Medulla oblongata (tissue), 1 donor: ENCODE results near the gene CLEC16A.

Experiments
- DNase-seq: peaks from one replicate; pipeline ENCODE4 v3.0.0-alpha.2; 2015; ENCODE audit errors: extremely low spot score

CLEC16A gene

DNA sequence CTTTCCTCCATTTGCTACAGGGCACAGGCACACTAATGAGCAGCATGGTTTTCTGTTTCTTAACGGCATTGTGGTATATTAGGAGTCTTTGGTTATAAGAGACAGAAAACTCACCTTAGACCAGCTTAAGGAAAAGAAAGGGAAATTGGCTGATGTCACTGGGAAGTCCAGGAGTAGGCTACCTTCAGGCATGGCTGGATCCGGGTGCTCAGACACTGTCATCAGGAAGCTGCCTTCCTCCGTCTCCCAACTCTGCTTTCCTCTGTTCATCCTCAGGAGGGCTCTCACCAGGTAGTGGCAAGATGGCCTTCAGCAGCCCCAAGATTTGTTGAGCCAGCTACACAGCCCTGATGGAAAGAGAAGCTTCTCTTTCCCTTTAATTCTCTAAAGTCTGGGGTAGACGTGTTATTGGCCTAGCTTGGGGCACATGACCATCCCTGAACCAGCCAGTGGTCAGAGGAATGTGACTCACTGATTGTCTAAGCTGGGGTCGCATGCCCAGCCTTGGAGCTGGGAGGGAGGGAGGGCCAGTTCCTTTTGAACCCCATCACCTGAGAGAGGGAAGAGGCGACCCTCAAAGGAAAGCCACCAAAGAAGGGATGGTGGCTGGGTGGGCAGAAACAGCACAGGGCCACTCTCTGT, 117.4 kb downstream of the CLEC16A start:
- DNase-seq: no peak

GRCh38 chr16:11063448-11064201, 119.3 kb downstream of the CLEC16A start:
- DNase-seq: no peak

DNA sequence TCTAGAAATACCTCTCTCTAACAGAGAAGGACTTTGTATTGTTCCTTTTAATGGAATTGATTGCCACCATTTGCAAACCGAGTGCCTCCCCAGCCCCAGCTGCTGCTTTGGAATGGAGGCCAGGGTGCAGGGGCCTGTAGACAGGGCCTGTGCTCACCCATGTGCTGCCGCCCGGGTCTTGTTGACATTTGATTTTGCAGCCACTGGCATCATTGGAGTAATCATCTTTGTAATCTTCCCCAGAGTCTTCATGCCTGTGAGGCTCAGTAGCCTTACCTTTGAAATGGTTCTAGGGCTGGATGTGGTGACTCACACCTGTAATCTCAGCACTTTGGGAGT, 119.8 kb downstream of the CLEC16A start:
- DNase-seq: no peak

DNA sequence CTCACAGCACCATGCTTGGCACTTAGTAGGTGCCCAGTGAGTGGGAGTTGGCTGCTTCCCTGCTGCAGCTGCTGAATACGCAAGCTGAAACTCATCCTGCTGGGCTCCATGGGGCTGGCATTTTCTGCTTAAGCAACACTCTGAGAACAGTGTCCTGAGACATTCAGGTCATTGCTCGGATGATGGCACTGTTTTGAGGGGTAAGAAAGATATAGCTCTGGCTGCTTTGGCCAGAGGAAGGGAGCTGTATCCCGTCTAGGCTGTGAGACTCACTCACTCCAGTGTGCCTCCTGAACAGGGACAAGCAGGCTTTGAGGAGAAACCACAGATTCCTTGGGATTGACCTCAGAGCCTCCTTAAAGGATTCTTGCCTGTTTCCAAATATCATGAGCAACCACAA, 120.5 kb downstream of the CLEC16A start:
- no peak for DNase-seq

- no peak for DNase-seq
These were observed 122.0 kb downstream of the CLEC16A start for GRCh38 chr16:11066261-11066870.

- no peak for DNase-seq
These were observed 122.9 kb downstream of the CLEC16A start for GRCh38 chr16:11067266-11067665.

DNA sequence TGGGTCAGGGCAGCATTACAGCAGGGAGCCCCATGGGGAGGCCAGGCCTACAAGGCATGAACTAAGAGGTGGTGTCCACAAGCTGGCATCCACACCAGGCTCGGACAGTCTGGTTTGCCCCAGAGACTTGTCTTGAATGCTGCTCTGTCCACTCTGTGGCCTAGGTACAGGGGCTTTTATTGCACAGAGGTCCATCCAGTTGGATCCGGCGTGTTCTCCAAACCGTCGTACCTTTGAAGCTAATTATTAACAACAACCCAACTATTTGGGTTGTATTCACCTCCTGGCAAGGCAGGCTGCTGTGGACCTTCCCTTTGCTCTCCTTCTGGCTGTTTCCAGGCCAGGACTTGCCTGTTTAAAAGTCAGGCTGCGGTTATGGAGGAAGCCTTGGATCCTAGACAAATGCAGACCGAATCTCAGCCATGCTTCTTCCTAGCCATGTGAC, 123.4 kb downstream of the CLEC16A start:
- no peak for DNase-seq

GRCh38 chr16:11071829-11072228, 127.5 kb downstream of the CLEC16A start:
- no peak for DNase-seq

DNA sequence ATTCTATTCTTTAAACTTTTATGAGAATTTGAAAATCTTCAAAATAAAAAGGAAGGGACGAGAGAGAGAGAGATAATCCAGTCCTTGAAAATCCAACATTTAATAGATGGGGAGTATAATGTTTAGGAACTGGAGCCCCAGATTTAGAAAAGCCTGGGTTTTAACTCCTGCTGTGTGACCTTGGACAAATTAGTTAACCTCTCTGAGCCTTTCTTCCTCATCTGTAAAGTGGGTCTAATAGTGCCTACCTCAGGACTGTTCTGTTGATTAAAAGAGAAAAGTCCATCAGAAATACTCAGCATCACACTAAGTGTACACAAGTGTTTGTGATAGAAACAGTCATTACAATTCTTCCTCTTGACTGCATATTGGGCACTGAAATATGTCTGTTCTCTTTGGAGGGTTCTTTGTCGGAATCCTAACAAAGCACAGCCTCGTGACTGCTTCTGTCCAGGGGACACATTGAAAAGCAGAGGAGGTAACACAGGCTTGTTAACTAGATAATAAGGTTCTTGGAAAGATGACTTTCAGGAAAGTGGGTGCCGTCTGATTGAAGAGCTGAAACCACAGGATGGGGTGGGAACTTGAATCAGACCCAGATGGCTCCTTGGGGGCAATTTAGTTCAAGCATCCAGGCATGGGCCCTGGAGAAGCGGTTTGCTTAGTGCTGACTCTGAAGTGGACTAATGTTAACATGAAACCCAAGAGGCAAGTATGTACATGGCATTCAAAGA, 128.2 kb downstream of the CLEC16A start:
- no peak for DNase-seq

DNA sequence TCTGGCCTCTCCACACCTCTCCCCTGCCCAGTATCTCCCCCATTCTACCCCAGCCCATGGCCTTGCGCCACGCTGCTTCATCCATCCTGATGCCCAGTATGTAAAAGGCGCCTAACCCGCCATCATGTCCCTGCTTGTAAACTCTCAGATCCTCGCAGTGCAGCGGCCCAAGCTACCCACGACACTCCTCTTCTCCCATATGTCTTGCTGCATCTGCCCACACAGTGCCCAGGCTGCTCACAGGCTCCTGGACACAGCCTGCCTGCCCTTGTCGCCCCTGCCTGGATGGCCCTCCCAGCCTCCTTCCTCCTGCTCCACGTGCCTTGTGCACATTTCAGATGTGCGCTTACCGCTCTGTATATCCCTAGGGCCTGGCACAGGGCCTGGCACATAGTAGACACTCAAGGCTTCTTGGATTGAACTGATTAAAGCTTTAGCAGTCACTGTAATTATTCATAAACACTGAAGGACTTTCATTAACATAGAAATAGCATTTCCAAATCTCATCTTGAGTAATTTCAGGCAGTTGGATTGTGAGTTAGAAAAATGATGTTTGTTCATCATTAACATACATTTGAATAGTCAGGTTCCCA, 129.1 kb downstream of the CLEC16A start:
- no peak for DNase-seq

DNA sequence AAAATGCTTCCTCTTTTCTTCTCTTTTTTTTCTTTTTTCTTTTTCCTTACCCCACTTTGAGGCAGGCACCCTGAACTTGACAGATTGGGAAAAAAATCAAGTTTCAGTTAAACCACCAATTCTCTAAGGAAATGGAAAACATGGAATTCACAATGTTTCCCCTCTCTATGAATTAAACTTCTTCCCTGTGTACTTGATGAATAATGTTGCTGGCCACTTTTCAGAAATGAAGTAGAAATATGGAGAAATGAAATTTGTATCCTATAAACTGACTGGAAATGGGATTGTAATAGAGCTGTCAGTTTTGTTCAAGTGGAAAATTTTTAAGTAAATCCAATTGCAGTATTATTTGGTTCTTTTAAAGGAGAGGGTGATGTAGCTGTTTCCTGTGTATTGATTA, 129.8 kb downstream of the CLEC16A start:
- DNase-seq: no peak

DNA sequence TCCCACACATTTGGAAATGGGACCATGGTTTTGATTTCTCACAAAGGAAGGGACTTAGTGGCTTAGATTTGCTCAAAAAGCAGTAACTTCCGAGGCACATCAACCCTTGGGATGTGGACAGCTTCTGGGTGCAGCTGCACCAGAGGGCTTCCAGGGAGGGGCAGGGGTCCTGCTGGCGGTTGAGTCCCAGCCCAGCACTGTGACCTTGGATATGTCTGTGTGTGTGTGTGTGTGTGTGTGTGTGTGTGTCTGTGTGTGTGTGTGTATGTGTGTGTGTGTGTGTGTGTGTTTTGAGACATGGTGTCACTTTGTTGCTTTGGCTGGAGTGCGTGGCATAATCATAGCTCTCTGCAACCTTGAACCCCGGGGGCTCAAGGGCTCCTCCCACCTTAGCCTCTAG, 130.8 kb downstream of the CLEC16A start:
- DNase-seq: no peak

GRCh38 chr16:11076259-11077018, 132.1 kb downstream of the CLEC16A start:
- DNase-seq: no peak

DNA sequence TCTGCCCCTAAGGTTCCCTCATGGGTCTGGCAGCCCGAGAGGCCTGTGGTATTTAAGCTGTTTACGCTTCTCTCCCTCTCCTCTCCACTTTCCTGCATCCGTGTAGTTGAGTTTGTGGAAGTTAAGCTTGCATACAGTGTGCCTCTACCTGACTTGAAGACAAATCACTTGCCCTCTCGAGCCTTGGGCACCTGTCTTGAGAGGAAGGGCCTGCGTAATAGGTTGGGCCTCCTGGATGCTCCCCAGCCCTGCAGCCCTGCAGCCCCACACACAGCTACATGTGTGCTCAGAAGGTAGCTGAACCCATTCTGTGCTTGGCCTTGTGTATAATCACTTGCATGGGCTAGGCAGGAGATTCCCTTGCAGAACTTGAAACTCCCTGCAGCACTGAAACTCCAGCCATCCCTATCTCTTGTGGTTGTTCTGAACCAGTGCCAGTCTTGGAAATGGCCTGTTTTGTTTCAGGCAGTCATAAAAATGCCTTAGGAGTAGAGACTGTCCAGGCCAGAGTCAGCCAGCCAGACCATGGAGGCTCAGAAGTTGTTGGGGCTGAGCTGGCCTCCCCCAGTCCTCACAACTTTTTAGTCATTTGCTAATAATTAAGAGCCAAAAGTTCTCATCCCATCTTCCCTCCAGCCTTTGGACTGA, 134.6 kb downstream of the CLEC16A start:
- DNase-seq: peak; percentile 33

DNA sequence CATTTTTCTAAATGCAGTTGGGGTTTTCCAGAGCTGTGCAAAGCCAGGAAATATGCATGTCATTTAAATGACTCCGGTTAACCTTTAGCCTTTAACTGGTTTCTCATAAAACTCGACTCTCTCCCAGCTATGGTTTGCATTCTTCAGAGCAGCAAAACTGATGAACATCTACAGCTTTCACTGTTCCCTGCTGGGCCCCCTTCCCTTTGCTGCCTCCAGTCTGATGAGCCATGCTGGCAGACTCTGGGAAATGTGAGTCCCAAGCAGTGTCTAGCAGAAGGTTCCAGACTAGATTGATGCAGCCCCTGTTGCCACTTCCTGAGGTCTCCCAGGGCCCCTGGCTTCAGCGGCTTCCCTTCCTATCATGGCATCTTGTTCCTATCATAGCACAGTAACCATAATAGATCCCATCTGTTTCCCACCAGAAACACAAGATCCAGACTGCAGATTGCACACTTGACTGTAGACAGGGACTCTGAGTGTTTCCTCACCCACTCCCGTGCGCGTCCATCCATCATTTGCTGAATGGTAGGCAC, 135.4 kb downstream of the CLEC16A start:
- no peak for DNase-seq

- DNase-seq: no peak
These were observed 136.1 kb downstream of the CLEC16A start for GRCh38 chr16:11080327-11080967.

- no peak for DNase-seq
These were observed 136.8 kb downstream of the CLEC16A start for GRCh38 chr16:11080999-11081630.

- DNase-seq: no peak
These were observed 137.9 kb downstream of the CLEC16A start for GRCh38 chr16:11082108-11082859.
